Activated CD8-positive, alpha-beta T cell treated with anti-CD3 and anti-CD28 coated beads, Interleukin-2, amount 10 ng/mL, durations not matched to agents 7 days and 5 days (primary cell): ENCODE data around the gene FAM135A. TPM values are rescaled to one million over a fixed set of nuclear protein-coding genes. Genes with fewer than 3 reads are reported as not detected.
A peak's percentile ranks its signal among the peaks of the same experiment; 100 is the strongest.
"Not testable (repeated sequence)": the region's sequence is repeated elsewhere in the genome, so short reads cannot be mapped to it uniquely, and the experiment has no call there.

Experiments
- ATAC-seq: fragments of 150-1000 bp; cut with Tn5 transposase; one replicate; pipeline ENCODE4 v1.10.0; 2021; ENCODE audit warnings: moderate library complexity
- CTCF ChIA-PET: fragments of 350-600 bp; sonication (Branson Sonifier 250); formaldehyde crosslinking; loops from one replicate; lab custom pipeline; 2021; ENCODE audit warnings: antibody characterized with exemption; lab: Charles Lee
- POLR2A ChIA-PET: fragments of 350-600 bp; sonication (Branson Sonifier 250); formaldehyde crosslinking; loops from one replicate; lab custom pipeline; 2021; ENCODE audit warnings: antibody characterized with exemption; lab: Charles Lee
- DNase-seq: peaks from one replicate; pipeline ENCODE4 v3.0.0-alpha.2; 2020
- H3K27ac Mint-ChIP-seq: one replicate; pipeline ENCODE4 v1.8.0; 2021; ENCODE audit warnings: mild to moderate bottlenecking, mixed read lengths
- H3K27me3 Mint-ChIP-seq: one replicate; pipeline ENCODE4 v1.8.0; 2021; ENCODE audit warnings: low read depth, mixed read lengths
- H3K36me3 Mint-ChIP-seq: one replicate; pipeline ENCODE4 v1.8.0; 2021; ENCODE audit warnings: low read depth, mixed read lengths
- H3K4me1 Mint-ChIP-seq: one replicate; pipeline ENCODE4 v1.8.0; 2021; ENCODE audit warnings: low read depth, mixed read lengths
- H3K4me3 Mint-ChIP-seq: one replicate; pipeline ENCODE4 v1.8.0; 2021; ENCODE audit warnings: mild to moderate bottlenecking, mixed read lengths
- H3K9me3 Mint-ChIP-seq: one replicate; pipeline ENCODE4 v1.8.0; 2022; ENCODE audit warnings: mixed read lengths; ENCODE audit not compliant: insufficient read depth
- total RNA-seq, 2 experiments: library from RNA; stranded (reverse); gene quantifications; one replicate each; pipeline ENCODE4 v1.2.3, GENCODE V29; 2021

FAM135A gene
- total RNA-seq, 2 experiments from 2014 or later = 6.5 to 7.8 TPM

GRCh38 chr6:70593118-70593486, 179.8 kb downstream of the FAM135A start:
- Mint-ChIP-seq H3K36me3 (peaks cover 9% of the 10 kb centered on the region), H3K27ac (no peak overlapping the region), H3K4me3 (no peak overlapping the region), H3K4me1 (no peaks in the 10 kb centered on the region), H3K9me3 (no peaks in the 10 kb centered on the region), H3K27me3 (no peaks in the 10 kb centered on the region)
- DNase-seq (no peak), ATAC-seq (no peak)
- CTCF ChIA-PET = no interaction called here
- POLR2A ChIA-PET = interaction anchor here (1.6 kb wide), 1 partner anchor 75 kb away, joined by 5 read pairs; the partner anchor contains the start of gene SMAP1

DNA sequence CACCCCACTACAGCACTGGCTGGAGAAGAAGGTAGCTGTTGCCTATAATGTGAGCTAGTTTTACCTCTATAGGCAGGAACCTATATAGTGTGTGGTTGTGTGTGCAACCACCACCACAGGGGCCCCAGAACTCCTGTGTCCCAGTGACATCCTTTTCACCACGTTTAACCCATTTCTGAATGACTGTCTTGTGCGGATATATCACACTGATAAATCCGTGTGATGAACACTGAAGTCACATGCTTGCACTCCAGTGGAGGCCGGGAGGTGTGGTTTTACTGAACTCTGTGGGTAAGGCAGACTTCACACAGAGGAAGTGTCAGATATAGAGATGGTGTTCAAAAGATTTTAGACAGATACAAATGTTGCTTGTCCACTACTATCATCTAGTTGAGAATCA, 185.9 kb downstream of the FAM135A start:
- peak overlapping the region; percentile 57 for H3K27ac Mint-ChIP-seq
- ChIA-PET POLR2A (no interaction called here), CTCF (interaction anchor here (0.5 to 1.6 kb wide), 5 partner anchors 16 to 186 kb away, joined by 3 to 4 read pairs (median 4); partner anchors contain the start of genes FAM135A and SDHAF4)
- peaks cover 13% of the 10 kb centered on the region for H3K4me1 Mint-ChIP-seq
- peaks cover 4% of the 10 kb centered on the region for H3K36me3 Mint-ChIP-seq
- ATAC-seq (peak; percentile 98), DNase-seq (peak; percentile 80)
- H3K4me3 Mint-ChIP-seq = peak overlapping the region; percentile 9
- no peaks in the 10 kb centered on the region for H3K27me3 Mint-ChIP-seq
- no peaks in the 10 kb centered on the region for H3K9me3 Mint-ChIP-seq

DNA sequence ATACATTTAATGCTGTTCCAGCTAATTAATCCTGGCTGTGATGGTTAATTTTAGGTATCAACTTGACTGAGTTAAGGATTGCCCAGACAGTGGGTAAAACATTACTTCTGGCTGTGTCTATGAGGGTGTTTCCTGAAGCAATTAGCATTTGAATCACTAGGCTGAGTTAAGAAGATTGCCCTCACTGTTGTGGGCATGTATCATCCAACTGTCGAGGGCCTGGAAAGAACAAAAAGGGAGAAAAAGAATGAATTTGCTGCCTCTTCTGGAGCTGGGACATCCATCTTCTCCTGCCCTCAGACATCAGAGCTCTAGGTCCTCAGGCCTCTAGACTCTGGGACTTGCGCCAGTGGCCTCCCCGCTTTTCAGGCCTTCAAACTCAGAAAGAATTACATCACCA, 187.7 kb downstream of the FAM135A start:
- Mint-ChIP-seq H3K4me1 (peaks cover 17% of the 10 kb centered on the region), H3K4me3 (no peak overlapping the region), H3K36me3 (peaks cover 12% of the 10 kb centered on the region), H3K27me3 (no peaks in the 10 kb centered on the region), H3K9me3 (no peaks in the 10 kb centered on the region), H3K27ac (no peak overlapping the region)
- DNase-seq (no peak), ATAC-seq (no peak)
- POLR2A ChIA-PET = no interaction called here
- CTCF ChIA-PET = interaction anchor here (0.8 to 1.1 kb wide), 2 partner anchors 15 to 86 kb away, joined by 3 read pairs; no protein-coding TSS in a partner anchor

GRCh38 chr6:70604254-70604653, 190.9 kb downstream of the FAM135A start:
- H3K36me3 Mint-ChIP-seq = peaks cover 16% of the 10 kb centered on the region
- DNase-seq (no peak), ATAC-seq (no peak)
- POLR2A ChIA-PET = interaction anchor here (1.0 kb wide), 1 partner anchor 47 kb away, joined by 4 read pairs; no protein-coding TSS in a partner anchor
- peaks cover 4% of the 10 kb centered on the region for H3K9me3 Mint-ChIP-seq
- CTCF ChIA-PET = interaction anchor here (1.3 kb wide), 1 partner anchor 48 kb away, joined by 3 read pairs; no protein-coding TSS in a partner anchor
- H3K27ac Mint-ChIP-seq = no peak overlapping the region
- peaks cover 29% of the 10 kb centered on the region for H3K4me1 Mint-ChIP-seq
- no peaks in the 10 kb centered on the region for H3K27me3 Mint-ChIP-seq
- H3K4me3 Mint-ChIP-seq = no peak overlapping the region

- peak overlapping the region; percentile 64 for H3K27ac Mint-ChIP-seq
- DNase-seq, H3K9me3 Mint-ChIP-seq, CTCF ChIA-PET, ATAC-seq: not testable (repeated sequence)
- H3K36me3 Mint-ChIP-seq = peaks cover 16% of the 10 kb centered on the region
- POLR2A ChIA-PET = interaction anchor here (1.3 kb wide), 1 partner anchor 45 kb away, joined by 3 read pairs; no protein-coding TSS in a partner anchor
- peaks cover 13% of the 10 kb centered on the region for H3K27me3 Mint-ChIP-seq
- H3K4me1 Mint-ChIP-seq = peaks cover 25% of the 10 kb centered on the region
- H3K4me3 Mint-ChIP-seq = peak overlapping the region; percentile 9
These were observed 194.1 kb downstream of the FAM135A start for GRCh38 chr6:70607371-70607770.

DNA sequence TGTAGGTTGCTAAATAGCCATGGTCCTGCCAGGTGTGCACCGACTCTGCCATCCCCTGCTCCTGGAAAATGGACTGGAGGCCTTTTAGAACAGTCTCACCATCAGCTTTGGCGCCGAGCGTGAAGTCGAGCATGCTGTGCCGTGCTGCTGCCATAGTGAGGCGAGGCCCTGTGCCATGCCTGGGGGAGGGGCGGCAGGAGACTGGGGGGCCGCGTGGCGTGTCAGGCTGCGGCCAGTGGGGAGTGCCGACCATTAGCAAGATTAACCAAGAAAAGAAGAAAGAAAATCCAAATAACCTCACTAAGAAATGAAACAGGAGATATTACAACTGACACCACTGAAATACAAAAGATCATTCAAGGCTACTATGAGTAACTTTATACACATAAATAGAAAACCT, 195.9 kb downstream of the FAM135A start:
- CTCF ChIA-PET, POLR2A ChIA-PET, H3K9me3 Mint-ChIP-seq, H3K27ac Mint-ChIP-seq, DNase-seq, ATAC-seq, H3K4me3 Mint-ChIP-seq: not testable (repeated sequence)
- H3K4me1 Mint-ChIP-seq = peaks cover 25% of the 10 kb centered on the region
- H3K27me3 Mint-ChIP-seq = peaks cover 15% of the 10 kb centered on the region
- H3K36me3 Mint-ChIP-seq = peaks cover 12% of the 10 kb centered on the region

Other genes starting within 250 kb of the FAM135A start
- not detected for gene COL9A1, start 110.4 kb upstream of the FAM135A start, total RNA-seq
- gene SDHAF4, start 153.4 kb downstream of the FAM135A start, total RNA-seq = 1 to 10 TPM; 7.7 to 9.5 TPM